Astrocyte of the spinal cord (primary cell): Measurements from ENCODE around the gene DMAC1.

Experiments used
- DNase-seq: peaks from one replicate; pipeline ENCODE4 v3.0.0; 2011; ENCODE audit warnings: low read depth, low spot score
- H3K4me3 ChIP-seq: 2 replicates; pipeline ENCODE4 v1.5.1; 2011; ENCODE audit warnings: low read depth, mild to moderate bottlenecking, low read length, moderate library complexity
- in situ Hi-C: cut with HindIII; loops from 2 replicates; pipeline ENCODE4 v1.10.0; 2017; ENCODE audit warnings: low sequenced_read_pairs
- TF ChIP-seq, protein P1 (sequence below): IDR thresholded peaks from 2 replicates; pipeline ENCODE4 v1.5.1; 2012; ENCODE audit warnings: low read depth, mild to moderate bottlenecking, low read length, inconsistent platforms

DMAC1 gene

DNA sequence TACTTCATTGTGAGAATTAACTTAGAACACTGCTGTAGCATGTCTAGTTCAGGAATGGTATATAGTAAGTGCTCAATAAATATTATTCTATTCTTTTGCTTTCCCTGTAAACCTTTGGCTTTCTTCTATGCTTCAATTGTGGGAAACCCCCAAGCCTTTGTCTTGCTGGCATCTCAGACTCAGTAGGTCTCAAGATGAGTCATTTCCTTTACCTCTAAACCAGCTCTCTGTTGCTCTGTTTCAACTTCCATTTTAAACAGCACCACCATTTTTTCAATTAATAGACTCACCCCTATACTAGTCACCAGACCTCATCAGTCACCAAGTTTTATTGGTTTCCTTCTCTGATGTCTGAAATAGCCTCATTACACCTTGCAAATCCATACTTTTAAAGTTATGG, 43.5 kb downstream of the DMAC1 start:
- no peak for DNase-seq
- in situ Hi-C loops = no loop called here
- TF ChIP-seq, protein P1, sequence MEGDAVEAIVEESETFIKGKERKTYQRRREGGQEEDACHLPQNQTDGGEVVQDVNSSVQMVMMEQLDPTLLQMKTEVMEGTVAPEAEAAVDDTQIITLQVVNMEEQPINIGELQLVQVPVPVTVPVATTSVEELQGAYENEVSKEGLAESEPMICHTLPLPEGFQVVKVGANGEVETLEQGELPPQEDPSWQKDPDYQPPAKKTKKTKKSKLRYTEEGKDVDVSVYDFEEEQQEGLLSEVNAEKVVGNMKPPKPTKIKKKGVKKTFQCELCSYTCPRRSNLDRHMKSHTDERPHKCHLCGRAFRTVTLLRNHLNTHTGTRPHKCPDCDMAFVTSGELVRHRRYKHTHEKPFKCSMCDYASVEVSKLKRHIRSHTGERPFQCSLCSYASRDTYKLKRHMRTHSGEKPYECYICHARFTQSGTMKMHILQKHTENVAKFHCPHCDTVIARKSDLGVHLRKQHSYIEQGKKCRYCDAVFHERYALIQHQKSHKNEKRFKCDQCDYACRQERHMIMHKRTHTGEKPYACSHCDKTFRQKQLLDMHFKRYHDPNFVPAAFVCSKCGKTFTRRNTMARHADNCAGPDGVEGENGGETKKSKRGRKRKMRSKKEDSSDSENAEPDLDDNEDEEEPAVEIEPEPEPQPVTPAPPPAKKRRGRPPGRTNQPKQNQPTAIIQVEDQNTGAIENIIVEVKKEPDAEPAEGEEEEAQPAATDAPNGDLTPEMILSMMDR = no peak
- no peak overlapping the region for H3K4me3 ChIP-seq

DNA sequence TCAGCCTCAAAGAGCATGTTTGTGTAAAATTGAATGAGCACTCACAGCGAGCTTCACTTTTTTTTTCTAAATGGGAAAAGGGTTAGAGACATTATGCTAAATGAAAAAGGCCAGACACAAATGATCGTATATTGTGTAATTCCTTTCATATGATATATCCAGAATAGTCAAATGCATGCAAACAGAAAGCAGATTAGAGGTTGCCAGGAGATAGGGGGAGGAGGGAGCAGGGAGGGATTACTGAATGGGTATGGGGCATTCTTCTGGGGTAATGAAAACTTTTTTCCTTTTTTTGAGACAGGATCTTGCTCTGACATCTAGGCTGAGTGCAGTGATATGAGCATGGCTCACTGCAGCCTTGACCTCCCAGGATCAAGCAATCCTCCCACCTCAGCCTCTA, 47.1 kb downstream of the DMAC1 start:
- TF ChIP-seq, protein P1 = no peak
- DNase-seq = no peak
- H3K4me3 ChIP-seq = no peak overlapping the region
- in situ Hi-C loops = no loop called here
